Adrenal gland (tissue), 12 donors: Measurements from ENCODE around the gene GSK3A. TPM values are rescaled to one million over a fixed set of nuclear protein-coding genes. Genes with fewer than 3 reads are reported as not detected.
A peak's percentile ranks its signal among the peaks of the same experiment; 100 is the strongest.

Source experiments
- DNase-seq, 7 donors: peaks; one replicate each; pipeline ENCODE4 v3.0.0-alpha.2; 2019 to 2020
- H3K27ac ChIP-seq, 5 donors: fragments of 200-600 bp; sonication (generic) in 4 of 5; 1 replicate in 3 of 5; 2 replicates in 2 of 5; pipeline versions ENCODE4 v1.5.1 to v1.8.0; 2016 to 2020; ENCODE audit warnings: mild to moderate bottlenecking in 1 of 5
- H3K27me3 ChIP-seq: fragments of 200-600 bp; 2 replicates; pipeline ENCODE4 v1.8.0; 2021
- H3K36me3 ChIP-seq, 2 donors: fragments of 200-600 bp; replicated peaks in 1 of 2; 1 replicate in 1 of 2; 2 replicates in 1 of 2; pipeline versions ENCODE4 v1.5.1 to v1.8.0; 2018 to 2022
- H3K4me1 ChIP-seq, 2 donors: fragments of 200-600 bp; replicated peaks in 1 of 2; 1 replicate in 1 of 2; 2 replicates in 1 of 2; pipeline versions ENCODE4 v1.5.1 to v1.8.0; 2018 to 2021
- H3K4me3 ChIP-seq, 4 donors: fragments of 200-600 bp; sonication (generic) in 3 of 4; one replicate each; pipeline ENCODE4 v1.5.1; 2016 to 2018
- H3K9me3 ChIP-seq, 3 donors: fragments of 200-600 bp; sonication (generic) in 1 of 3; replicated peaks in 1 of 3; 1 replicate in 2 of 3; 2 replicates in 1 of 3; pipeline versions ENCODE4 v1.5.1 to v1.8.0; 2016 to 2021
- POLR2A ChIP-seq, 2 donors: fragments of 450-650 bp; IDR thresholded peaks; one replicate each; pipeline ENCODE4 v1.6.1; 2017; ENCODE audit warnings: antibody characterized with exemption in 2 of 2, mild to moderate bottlenecking in 2 of 2, moderate library complexity in 1 of 2
- WGBS, 4 donors: extraction: QIAGEN DNeasy Blood & Tissue Kit in 2 of 4; methylation state at CpG; one replicate each; pipeline versions ENCODE4 v1.1.5 to v1.1.7; 2013 to 2017; 5-methylcytosine and 5-hydroxymethylcytosine counted together
- intact Hi-C, 2 donors: fragments of 100-400 bp; cut with DNase I; formaldehyde crosslinking; loops; one replicate each; pipeline versions ENCODE4 v1.14.1 to v1.15.0; 2022 to 2023
- polyA plus RNA-seq, 3 donors: library from polyadenylated mRNA; stranded (reverse); fragments of 200-250 nt in 2 of 3; fragments of 350-450 nt in 1 of 3; fragmentation: Illumina TruSeq in 1 of 3; extraction: RNeasy Lipid Tissue Mini Kit (QIAGEN cat#74804) in 1 of 3; gene quantifications; one replicate each; pipeline ENCODE4 v1.2.3, GENCODE V29; 2013 to 2014
- total RNA-seq, 9 donors: library from RNA; depleted of rRNA in 4 of 9; stranded (reverse); fragments of >200 nt in 4 of 9; fragments of 120-200 nt in 1 of 9; fragmentation: NEBNext Ultra II Directional in 1 of 9; extraction: Animal tissue kit (Norgen Biotek cat#: 25700) in 1 of 9; gene quantifications; one replicate each; pipeline versions ENCODE4 v1.1.0 to v1.2.4, GENCODE V29; 2013 to 2023
- TF ChIP-seq, protein P1 (sequence below), 6 experiments: fragments of 450-650 bp in 4 of 6; fragments of 200-600 bp in 2 of 6; sonication (generic) in 1 of 6; IDR thresholded peaks; 1 replicate in 5 of 6; 2 replicates in 1 of 6; pipeline versions ENCODE4 v1.5.1 to v1.8.0; 2016 to 2021; ENCODE audit warnings: antibody characterized with exemption in 6 of 6, mild to moderate bottlenecking in 2 of 6, moderate library complexity in 1 of 6
- donor health status: healthy with polysubstance abuse.
- donor health status: Bipolar disorder and iron deficiency.
- donor health status: DM: yes; HTN: yes; CAD: no.
- donor health status: DM: no; HTN: no; CAD: no.
- donor health status: DM: no; HTN: no; CAD: no.
- donor health status: DM: yes; HTN: yes; CAD: no.

The GSK3A gene
- total and polyA plus RNA-seq, 12 donors: 19.5 to 94.9 (median 49.7) TPM

DNA sequence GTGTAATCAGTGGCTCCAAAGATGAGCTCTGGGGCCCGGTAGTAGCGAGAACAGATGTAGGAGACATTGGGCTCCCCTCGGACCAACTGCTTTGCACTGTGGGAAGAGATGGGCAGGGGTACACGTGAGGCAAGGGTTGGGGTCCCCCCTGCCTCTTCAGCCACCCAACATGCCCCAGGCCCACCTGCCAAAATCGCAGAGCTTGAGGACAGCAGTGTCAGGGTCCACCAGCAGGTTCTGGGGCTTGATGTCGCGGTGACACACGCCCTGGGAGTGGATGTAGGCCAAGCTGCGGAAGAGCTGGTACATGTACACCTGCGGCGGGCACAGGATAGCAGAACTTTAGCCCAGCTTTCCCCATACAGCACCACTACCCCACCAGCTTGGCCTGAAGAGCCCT lies 8.0 kb downstream of the GSK3A start:
- Histone ChIP-seq H3K4me1 (peaks cover 6 to 11% of the 10 kb centered on the region in 2 donors), H3K9me3 (no peaks in the 10 kb centered on the region), H3K36me3 (peaks cover 0 to 74% of the 10 kb centered on the region in 2 donors), H3K4me3 (no peak overlapping the region), H3K27ac (no peak overlapping the region), H3K27me3 (no peaks in the 10 kb centered on the region)
- intact Hi-C loops: loop anchor here in 1 of 2 donors (10.0 kb wide), 1 partner anchor 100 kb away; the partner anchor contains the start of gene POU2F2
- WGBS, 4 donors: 92 to 94% (median 93%) methylated on average over 5 to 11 of the region's 11 CpGs
- DNase-seq: no peak
- TF ChIP-seq, protein P1, sequence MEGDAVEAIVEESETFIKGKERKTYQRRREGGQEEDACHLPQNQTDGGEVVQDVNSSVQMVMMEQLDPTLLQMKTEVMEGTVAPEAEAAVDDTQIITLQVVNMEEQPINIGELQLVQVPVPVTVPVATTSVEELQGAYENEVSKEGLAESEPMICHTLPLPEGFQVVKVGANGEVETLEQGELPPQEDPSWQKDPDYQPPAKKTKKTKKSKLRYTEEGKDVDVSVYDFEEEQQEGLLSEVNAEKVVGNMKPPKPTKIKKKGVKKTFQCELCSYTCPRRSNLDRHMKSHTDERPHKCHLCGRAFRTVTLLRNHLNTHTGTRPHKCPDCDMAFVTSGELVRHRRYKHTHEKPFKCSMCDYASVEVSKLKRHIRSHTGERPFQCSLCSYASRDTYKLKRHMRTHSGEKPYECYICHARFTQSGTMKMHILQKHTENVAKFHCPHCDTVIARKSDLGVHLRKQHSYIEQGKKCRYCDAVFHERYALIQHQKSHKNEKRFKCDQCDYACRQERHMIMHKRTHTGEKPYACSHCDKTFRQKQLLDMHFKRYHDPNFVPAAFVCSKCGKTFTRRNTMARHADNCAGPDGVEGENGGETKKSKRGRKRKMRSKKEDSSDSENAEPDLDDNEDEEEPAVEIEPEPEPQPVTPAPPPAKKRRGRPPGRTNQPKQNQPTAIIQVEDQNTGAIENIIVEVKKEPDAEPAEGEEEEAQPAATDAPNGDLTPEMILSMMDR (IDR thresholded peaks at IDR 0.05): no peak
- TF ChIP-seq POLR2A (IDR thresholded peaks at IDR 0.05): no peak

DNA sequence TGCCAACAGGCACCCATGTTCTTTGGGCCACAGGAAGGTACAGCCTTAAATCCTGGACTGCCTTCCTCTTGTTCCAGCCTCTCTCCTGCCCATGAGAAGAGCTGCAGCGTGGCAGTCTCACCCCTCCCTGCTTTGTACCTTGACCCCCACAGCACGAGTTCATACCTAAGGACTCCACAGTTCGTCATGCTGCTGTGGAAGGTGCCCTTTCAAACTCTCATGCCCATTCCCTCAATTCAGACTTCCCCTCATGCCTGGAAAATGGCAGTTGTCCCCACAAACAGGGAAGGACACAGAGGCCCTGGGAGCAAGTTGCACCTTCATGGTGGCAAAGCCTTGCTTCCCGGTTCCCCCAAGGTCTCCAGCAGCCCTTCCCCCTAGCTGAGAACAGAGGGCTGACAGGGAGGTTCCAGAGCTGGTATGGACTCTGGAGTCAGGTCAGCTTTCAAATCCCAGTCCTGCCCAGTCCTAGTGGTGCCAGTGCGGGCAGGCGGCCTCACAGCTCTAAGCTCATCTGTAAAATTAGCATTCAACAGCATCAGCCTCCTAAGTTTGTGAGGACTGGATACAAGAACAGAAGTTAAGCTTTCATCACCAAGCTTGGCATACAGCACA lies 8.6 kb downstream of the GSK3A start:
- TF ChIP-seq POLR2A (IDR thresholded peaks at IDR 0.05): no peak
- TF ChIP-seq, protein P1 (IDR thresholded peaks at IDR 0.05): no peak
- Histone ChIP-seq H3K4me1 (peaks cover 6 to 11% of the 10 kb centered on the region in 2 donors), H3K27ac (peak overlapping the region in 1 of 5 donors; percentile 61), H3K9me3 (no peaks in the 10 kb centered on the region), H3K27me3 (no peaks in the 10 kb centered on the region), H3K36me3 (peaks cover 0 to 78% of the 10 kb centered on the region in 2 donors), H3K4me3 (no peak overlapping the region)
- intact Hi-C loops: loop anchor here in 1 of 2 donors (10.0 kb wide), 1 partner anchor 99 kb away; the partner anchor contains the start of gene POU2F2
- no peak for DNase-seq
- 52 to 68% (median 60%) methylated on average over 5 to 6 of the region's 6 CpGs for WGBS, 4 donors

DNA sequence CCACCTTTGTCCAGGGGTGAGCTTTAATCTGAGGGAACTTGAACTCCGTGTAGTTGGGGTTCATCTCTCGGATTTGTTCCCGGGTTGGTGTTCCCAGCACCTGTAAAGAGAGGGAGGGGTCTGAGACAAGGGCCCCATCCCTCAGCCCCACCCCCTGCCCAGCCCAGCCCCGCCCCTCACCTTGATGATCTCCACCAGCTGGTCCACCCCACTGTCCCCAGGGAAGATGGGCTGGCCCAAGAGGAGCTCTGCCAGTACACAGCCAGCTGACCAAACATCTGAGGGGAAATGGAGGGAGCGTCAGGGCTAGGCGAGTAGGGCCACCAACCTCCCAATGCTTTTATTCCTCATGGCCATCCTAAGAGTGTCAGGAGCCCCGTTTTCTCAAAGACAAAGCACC lies 9.3 kb downstream of the GSK3A start:
- TF ChIP-seq, protein P1 (IDR thresholded peaks at IDR 0.05): no peak
- no peak for TF ChIP-seq POLR2A (IDR thresholded peaks at IDR 0.05)
- DNase-seq: no peak
- peak overlapping the region in 1 of 5 donors; percentile 61 for H3K27ac ChIP-seq
- peaks cover 6 to 11% of the 10 kb centered on the region in 2 donors for H3K4me1 ChIP-seq
- intact Hi-C loops: loop anchor here in 1 of 2 donors (10.0 kb wide), 1 partner anchor 98 kb away; the partner anchor contains the start of gene POU2F2
- peaks cover 0 to 79% of the 10 kb centered on the region in 2 donors for H3K36me3 ChIP-seq
- H3K9me3 ChIP-seq: no peaks in the 10 kb centered on the region
- H3K4me3 ChIP-seq: no peak overlapping the region
- no peaks in the 10 kb centered on the region for H3K27me3 ChIP-seq
- WGBS, 4 donors: 73 to 81% (median 74%) methylated on average over 2 to 7 of the region's 7 CpGs

DNA sequence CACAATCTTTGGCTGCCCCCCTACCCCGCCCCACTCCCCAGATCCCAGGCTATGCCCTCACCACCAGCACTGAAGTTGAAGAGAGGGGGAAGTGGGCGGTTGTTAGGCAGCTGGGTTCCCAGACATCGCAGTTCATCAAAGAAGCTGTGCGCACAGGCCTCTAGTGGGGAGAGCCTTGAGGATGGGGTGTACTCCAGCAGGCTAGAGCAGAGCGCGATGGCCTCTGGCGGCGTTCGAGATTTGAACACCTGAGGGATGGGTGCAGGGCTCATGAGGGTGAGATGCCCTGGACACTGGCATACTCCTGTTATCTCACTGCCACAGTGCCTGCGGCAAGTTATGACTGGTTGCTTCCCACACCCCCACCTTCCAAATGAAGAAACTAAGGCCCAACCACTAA lies 10.0 kb downstream of the GSK3A start:
- DNase-seq: no peak
- intact Hi-C loops: loop anchor here in 1 of 2 donors (10.0 kb wide), 1 partner anchor 98 kb away; the partner anchor contains the start of gene POU2F2

More for the DNA sequence above, 10.0 kb downstream of the GSK3A start:
- no peak for TF ChIP-seq POLR2A (IDR thresholded peaks at IDR 0.05)
- TF ChIP-seq, protein P1 (IDR thresholded peaks at IDR 0.05): no peak
- Histone ChIP-seq H3K27me3 (no peaks in the 10 kb centered on the region), H3K9me3 (no peaks in the 10 kb centered on the region), H3K4me1 (peaks cover 6 to 11% of the 10 kb centered on the region in 2 donors), H3K4me3 (no peak overlapping the region), H3K27ac (no peak overlapping the region), H3K36me3 (peaks cover 0 to 86% of the 10 kb centered on the region in 2 donors)
- WGBS, 4 donors: 93 to 100% (median 95%) methylated on average over 10 of the region's 10 CpGs
